Measurements from ENCODE around the gene CASP2. TPM values are rescaled to one million over a fixed set of nuclear protein-coding genes. Genes with fewer than 3 reads are reported as not detected.
A peak's percentile ranks its signal among the peaks of the same experiment; 100 is the strongest.

The CASP2 gene
- total and polyA plus RNA-seq, 2 of the 8 experiments (the other 6 are each of a cell fraction or from before 2014, with no cell fraction given) = 23.7 to 35.3 TPM

GRCh38 chr7:143321734-143322133 lies 33.6 kb downstream of the CASP2 start:
- Histone ChIP-seq H3K9me3 (ENCODE audit: insufficient read depth in 2 of 2, low read depth in 1 of 2, low read length in 1 of 2) (no peaks in the 10 kb centered on the region), H3K79me2 (ENCODE audit: control insufficient read depth in 1 of 2, insufficient read depth in 2 of 2, low read length in 2 of 2) (no peaks in the 10 kb centered on the region), H3K23me2 (ENCODE audit: low read depth, low read length) (no peaks in the 10 kb centered on the region), H3K4me1 (replicated peaks in 1 of 4; ENCODE audit: control insufficient read depth in 3 of 4, insufficient read depth in 4 of 4, low read length in 3 of 4) (peaks cover 0 to 5% (median 0%) of the 10 kb centered on the region in 4 experiments; a peak in 1 of 7 replicates), H3K27ac (ENCODE audit: low read depth, low read length) (no peak overlapping the region), H2BK5ac (ENCODE audit: low read depth, low read length) (no peak overlapping the region), H3K56ac (replicated peaks; ENCODE audit: insufficient read length, low read depth, low read length) (no peak overlapping the region), H2AFZ (ENCODE audit: low read length) (no peak overlapping the region), H2BK120ac (replicated peaks; ENCODE audit: low read depth, low read length) (no peak overlapping the region), H3K9ac (replicated peaks in 1 of 4; ENCODE audit: extremely low read depth in 1 of 4, low read depth in 3 of 4, low read length in 3 of 4) (no peak overlapping the region), H3K18ac (ENCODE audit: extremely low read depth, low read length) (no peak overlapping the region), H4K20me1 (replicated peaks in 1 of 2; ENCODE audit: control insufficient read depth in 1 of 2, insufficient read depth in 2 of 2, low read length in 2 of 2) (no peaks in the 10 kb centered on the region), H3K4me3 (ENCODE audit: extremely low read depth in 1 of 4, insufficient read depth in 2 of 4, low read depth in 3 of 4, low read length in 4 of 4) (no peak overlapping the region), H4K5ac (ENCODE audit: insufficient read length, low read depth, low read length) (no peak overlapping the region), H2AK5ac (ENCODE audit: low read depth, low read length) (no peak overlapping the region), H3K27me3 (replicated peaks in 1 of 4; ENCODE audit: control insufficient read depth in 3 of 4, extremely low read depth in 1 of 4, insufficient read depth in 3 of 4, low read length in 3 of 4) (no peaks in the 10 kb centered on the region), H2BK12ac (ENCODE audit: low read depth, low read length) (no peak overlapping the region), H2BK20ac (ENCODE audit: low read length) (no peak overlapping the region), H3K4ac (replicated peaks; ENCODE audit: insufficient read length, low read depth, low read length) (no peak overlapping the region), H4K8ac (ENCODE audit: extremely low read depth, insufficient read depth, low read length) (no peak overlapping the region), H4K91ac (replicated peaks; ENCODE audit: insufficient read length, low read length) (no peak overlapping the region), H3K4me2 (ENCODE audit: insufficient read depth in 1 of 2, low read depth in 2 of 2, low read length in 2 of 2) (no peak overlapping the region), H3K23ac (ENCODE audit: insufficient read length) (no peak overlapping the region), H3K36me3 (ENCODE audit: control insufficient read depth in 2 of 4, insufficient read depth in 4 of 4, low read length in 3 of 4) (no peaks in the 10 kb centered on the region), H3K79me1 (ENCODE audit: low read depth, low read length) (no peaks in the 10 kb centered on the region), H3K14ac (ENCODE audit: insufficient read length) (no peak overlapping the region), H2BK15ac (ENCODE audit: low read length) (no peak overlapping the region)
- CTCF ChIA-PET (ENCODE audit: partially characterized antibody) = interaction anchor here (0.7 to 4.5 kb wide), 15 partner anchors 10 to 96 kb away, joined by 3 to 30 read pairs (median 3); no protein-coding TSS in a partner anchor
- 84% methylated on average over 3 of the region's 4 CpGs; no CpG with 5 or more reads in 1 of the 2 experiments for whole genome bisulfite sequencing, 2 experiments (ENCODE audit: extremely low coverage in 1 of 2, insufficient coverage in 1 of 2, insufficient read length in 1 of 2, insufficient replicate concordance in 2 of 2, low coverage in 1 of 2, low lambda C conversion rate in 2 of 2, missing lambda C conversion rate in 1 of 2)
- POLR2A ChIA-PET (ENCODE audit: partially characterized antibody) = interaction anchor here (1.1 to 1.2 kb wide), 2 partner anchors 8 to 22 kb away, joined by 3 to 5 read pairs; no protein-coding TSS in a partner anchor
- DNase-seq (ENCODE audit: low read depth in 1 of 2, low spot score in 2 of 2) (no peak), FAIRE-seq (no peak)
- TF ChIP-seq SP1 (IDR thresholded peaks at IDR 0.05; ENCODE audit: low read depth, low read length) (no peak), CTCF (IDR thresholded peaks at IDR 0.05; ENCODE audit: control extremely low read depth in 1 of 3, insufficient read depth in 1 of 3, low read depth in 1 of 3, low read length in 3 of 3) (peak; percentile 25 to 41 (median 38)), RAD21 (IDR thresholded peaks at IDR 0.05 in 1 of 2, conservative IDR thresholded peaks at IDR 0.05 in 1 of 2; ENCODE audit: low read depth in 2 of 2, low read length in 2 of 2) (peak; percentile 43 to 64)

Measured in H1 (cell line).